Activated naive CD4-positive, alpha-beta T cell treated with anti-CD3 and anti-CD28 coated beads for 36 hours (primary cell): ENCODE data around the gene PRPH2. TPM values are rescaled to one million over a fixed set of nuclear protein-coding genes. Genes with fewer than 3 reads are reported as not detected.
A peak's percentile ranks its signal among the peaks of the same experiment; 100 is the strongest.

Experiments used
- CTCF ChIA-PET: fragments of 350-600 bp; sonication (Branson Sonifier 250); formaldehyde crosslinking; loops from one replicate; lab custom pipeline; 2021; ENCODE audit warnings: antibody characterized with exemption; lab: Charles Lee
- DNase-seq: peaks from one replicate; pipeline ENCODE4 v3.0.0-alpha.2; 2020
- H3K27ac Mint-ChIP-seq: one replicate; pipeline ENCODE4 v1.8.0; 2021; ENCODE audit warnings: mild to moderate bottlenecking, mixed read lengths
- H3K27me3 Mint-ChIP-seq: one replicate; pipeline ENCODE4 v1.8.0; 2021; ENCODE audit warnings: low read depth, mixed read lengths
- H3K36me3 Mint-ChIP-seq: one replicate; pipeline ENCODE4 v1.8.0; 2021; ENCODE audit warnings: low read depth, mixed read lengths
- H3K4me1 Mint-ChIP-seq: one replicate; pipeline ENCODE4 v1.8.0; 2021; ENCODE audit warnings: low read depth, mixed read lengths
- H3K4me3 Mint-ChIP-seq: one replicate; pipeline ENCODE4 v1.8.0; 2021; ENCODE audit warnings: mild to moderate bottlenecking, moderate library complexity, mixed read lengths
- H3K9me3 Mint-ChIP-seq: one replicate; pipeline ENCODE4 v1.8.0; 2021; ENCODE audit warnings: mixed read lengths
- intact Hi-C: fragments of 100-400 bp; cut with micrococcal nuclease; formaldehyde crosslinking; loops from one replicate; pipeline ENCODE4 v1.15.1; 2023
- total RNA-seq, 2 experiments: library from RNA; stranded (reverse); gene quantifications; one replicate each; pipeline ENCODE4 v1.2.3, GENCODE V29; 2021

The PRPH2 gene
- total RNA-seq, 2 experiments from 2014 or later = not detected

DNA sequence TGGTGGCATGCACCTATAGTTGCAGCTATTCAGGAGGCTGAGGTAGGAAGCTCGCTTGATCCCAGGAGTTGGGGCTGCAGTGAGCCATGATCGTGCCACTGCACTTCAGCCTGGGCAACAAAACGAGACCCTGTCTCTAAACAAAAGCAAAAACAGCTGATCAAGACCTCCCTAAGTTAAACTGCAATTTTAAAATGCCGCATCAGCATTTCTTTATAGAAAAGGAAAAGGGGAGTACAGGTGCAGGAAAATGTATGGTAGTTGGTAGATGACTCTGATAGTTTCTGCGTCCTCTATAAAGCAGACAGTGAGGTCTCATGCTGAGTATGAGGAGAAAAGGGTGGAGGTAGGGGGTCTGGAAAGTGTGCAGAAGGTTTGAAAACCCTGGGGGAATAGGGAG lies 32.4 kb upstream of the PRPH2 start:
- H3K27me3 Mint-ChIP-seq = no peaks in the 10 kb centered on the region
- H3K27ac Mint-ChIP-seq = no peak overlapping the region
- H3K4me3 Mint-ChIP-seq = no peak overlapping the region
- CTCF ChIA-PET = interaction anchor here (1.4 kb wide), 1 partner anchor 28 kb away, joined by 5 read pairs; no protein-coding TSS in a partner anchor
- no peak for DNase-seq
- peaks cover 6% of the 10 kb centered on the region for H3K4me1 Mint-ChIP-seq
- H3K36me3 Mint-ChIP-seq = peaks cover 3% of the 10 kb centered on the region
- H3K9me3 Mint-ChIP-seq = no peaks in the 10 kb centered on the region
- intact Hi-C loops = no loop called here

DNA sequence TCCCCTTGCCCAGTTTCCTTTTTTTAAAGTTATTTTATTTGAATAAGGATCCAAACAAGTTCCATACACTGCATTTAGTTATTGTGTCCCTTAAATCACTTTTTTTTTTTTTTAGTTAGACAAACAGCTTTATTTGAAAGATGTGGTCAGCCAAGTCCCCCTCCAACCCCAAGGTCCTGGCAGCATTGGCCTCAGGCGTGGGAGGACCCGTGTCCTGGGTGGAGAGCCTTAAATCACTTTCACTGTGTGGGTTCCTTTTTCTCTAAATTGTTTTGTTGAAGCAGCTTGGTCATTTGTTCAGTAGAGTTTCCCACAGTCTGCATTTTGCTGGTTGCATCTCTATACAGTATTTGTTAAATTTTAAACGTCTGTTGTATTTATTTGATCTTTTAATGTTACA lies 28.7 kb upstream of the PRPH2 start:
- H3K27me3 Mint-ChIP-seq = no peaks in the 10 kb centered on the region
- CTCF ChIA-PET = no interaction called here
- intact Hi-C loops = no loop called here
- H3K9me3 Mint-ChIP-seq = no peaks in the 10 kb centered on the region
- no peak overlapping the region for H3K27ac Mint-ChIP-seq
- no peak overlapping the region for H3K4me3 Mint-ChIP-seq
- peaks cover 18% of the 10 kb centered on the region for H3K4me1 Mint-ChIP-seq
- DNase-seq = no peak
- peaks cover 3% of the 10 kb centered on the region for H3K36me3 Mint-ChIP-seq

DNA sequence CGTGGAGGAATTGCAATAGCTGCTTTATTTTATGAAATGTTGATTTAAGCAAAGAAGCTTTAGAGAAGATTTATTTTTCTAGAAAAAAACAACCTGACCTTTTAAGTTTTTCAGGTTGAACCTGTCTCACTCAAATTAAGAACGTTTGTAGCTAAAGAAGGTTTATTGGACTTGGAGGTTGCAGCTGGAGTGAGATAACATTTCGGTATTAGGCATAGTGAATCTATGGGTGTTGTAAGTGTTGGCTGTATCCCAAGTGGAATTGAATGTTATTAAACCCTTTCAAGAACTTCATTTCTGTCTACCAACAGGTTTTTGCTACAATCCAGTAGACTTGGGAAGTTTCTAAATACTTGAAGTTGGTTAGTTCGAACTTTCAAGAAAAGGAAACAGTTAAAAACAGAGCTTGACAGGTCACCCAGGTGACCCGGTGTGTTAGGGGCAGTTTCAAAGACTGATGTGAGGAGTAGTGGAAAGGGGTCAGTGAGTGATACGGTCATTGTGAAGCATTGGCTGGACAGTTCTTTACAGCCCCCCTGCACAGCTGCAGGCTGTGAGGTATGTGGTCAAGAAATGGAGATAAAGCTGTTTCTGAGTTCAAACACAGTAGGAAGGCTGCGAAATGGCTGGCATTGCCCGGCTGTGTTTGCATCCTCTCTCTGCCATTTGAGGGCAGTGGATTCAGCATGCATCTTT lies 26.0 kb upstream of the PRPH2 start:
- Mint-ChIP-seq H3K27me3 (no peaks in the 10 kb centered on the region), H3K27ac (no peak overlapping the region), H3K4me3 (peak overlapping the region; percentile 100), H3K36me3 (peaks cover 15% of the 10 kb centered on the region), H3K4me1 (peaks cover 29% of the 10 kb centered on the region), H3K9me3 (peaks cover 2% of the 10 kb centered on the region)
- CTCF ChIA-PET = interaction anchor here (0.6 to 1.7 kb wide), 3 partner anchors 22 to 163 kb away, joined by 3 to 7 read pairs (median 4); no protein-coding TSS in a partner anchor
- intact Hi-C loops = loop anchor here (10.0 kb wide), 1 partner anchor 964 kb away; the partner anchor contains the start of genes PRICKLE4 and TOMM6
- no peak for DNase-seq

DNA sequence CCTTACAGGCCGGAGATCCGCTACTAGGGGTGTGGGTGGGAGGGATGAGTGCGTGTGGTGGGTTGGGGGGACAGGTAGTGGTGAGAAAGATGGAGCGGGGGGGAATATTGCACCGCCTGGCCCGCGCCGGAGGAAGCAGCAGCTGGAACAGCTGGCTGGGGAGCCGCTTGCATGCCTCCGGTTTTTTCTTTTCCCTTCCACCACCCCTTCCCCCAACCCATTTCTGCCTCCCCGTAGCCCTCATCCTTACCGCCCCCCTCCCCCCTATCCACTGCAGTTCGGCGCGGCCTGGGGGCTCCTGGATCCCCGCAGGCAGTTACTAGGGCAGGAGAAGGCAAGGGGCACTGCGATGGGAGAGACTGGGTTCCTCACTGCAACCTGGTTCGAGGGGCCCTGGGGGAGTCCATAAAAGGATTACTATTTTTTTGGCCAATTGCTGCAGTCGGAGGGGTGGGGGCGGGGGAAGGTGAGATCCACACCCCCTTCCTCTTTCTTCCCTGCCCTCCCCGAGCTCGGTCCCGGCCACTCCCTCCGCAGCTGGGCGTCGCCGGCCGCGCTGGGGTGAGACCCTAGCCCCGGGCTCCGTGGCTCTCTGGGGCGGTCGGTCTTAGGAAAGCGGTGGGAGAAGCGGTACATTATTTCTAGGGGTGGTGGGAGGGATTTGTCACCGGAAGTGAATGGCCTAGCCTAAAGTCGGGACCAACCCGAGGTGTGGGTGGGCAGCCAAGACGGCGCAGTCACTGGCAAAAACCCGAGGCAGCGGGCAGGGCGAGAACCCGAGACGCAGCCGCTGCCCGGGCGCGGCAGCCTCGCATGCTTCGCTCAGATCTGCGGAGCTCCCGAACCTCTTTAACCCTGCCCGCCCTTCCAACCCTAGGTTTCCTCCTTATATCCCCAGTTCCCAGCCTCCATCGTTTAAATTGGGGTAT lies 24.3 kb upstream of the PRPH2 start:
- H3K36me3 Mint-ChIP-seq = peaks cover 12% of the 10 kb centered on the region
- intact Hi-C loops = loop anchor here (1.0 to 10.0 kb wide), 16 partner anchors 20 to 962 kb away; partner anchors contain the start of genes BICRAL, CNPY3, KLC4 and KLHDC3

DNA sequence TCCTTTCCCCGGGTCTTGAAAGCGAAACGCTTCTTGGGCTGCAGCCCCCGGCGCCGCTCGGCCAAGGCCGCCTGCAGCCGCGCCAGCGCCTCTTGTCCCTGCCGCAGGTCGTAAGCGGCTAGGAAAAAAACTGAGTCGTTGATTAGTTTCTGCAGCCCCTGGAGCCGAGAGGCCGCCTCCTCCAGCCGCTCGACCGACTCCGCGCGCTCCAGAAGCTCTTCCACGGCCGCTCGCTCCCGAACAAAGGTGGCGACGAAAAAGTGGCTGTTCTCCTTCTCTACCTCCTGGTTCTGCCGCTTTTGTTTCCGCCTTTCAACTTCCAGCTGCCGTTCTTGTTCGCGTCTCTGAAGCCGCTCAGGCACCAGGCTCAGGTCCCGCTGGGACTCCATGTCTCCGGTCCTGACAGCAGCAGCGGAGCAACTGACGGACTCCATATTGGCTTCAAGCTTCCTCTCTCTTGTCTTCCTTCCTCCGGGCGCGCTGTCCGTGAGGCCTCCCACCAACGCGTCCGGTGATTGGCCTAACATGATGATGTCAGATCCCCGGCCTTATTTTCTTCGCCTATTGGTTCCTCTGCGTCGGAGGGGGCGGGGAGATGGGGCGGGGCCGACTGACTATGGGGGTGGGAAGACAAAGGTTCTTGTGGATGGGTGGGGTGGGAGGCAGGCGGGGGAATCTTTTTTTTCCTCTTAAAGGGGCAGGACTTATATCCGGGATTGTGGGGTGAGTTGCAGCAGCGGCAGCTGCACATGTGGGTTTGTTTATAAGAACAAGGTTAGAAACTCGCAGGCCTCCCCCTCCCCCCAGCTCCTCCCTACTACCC lies 23.5 kb upstream of the PRPH2 start, which contains the start of gene TBCC:
Gene TBCC (minus strand): TSS at position 464 of the 823 bp plus-strand sequence. CDS start 30 bp downstream, at position 434.
- intact Hi-C loops = loop anchor here (1.0 to 10.0 kb wide), 16 partner anchors 20 to 961 kb away; partner anchors contain the start of genes BICRAL, CNPY3, KLC4 and KLHDC3
- H3K4me3 Mint-ChIP-seq = peak within 1 kb of the TSS; percentile 100
- peaks cover 12% of the 10 kb centered on the region for H3K36me3 Mint-ChIP-seq
- no peaks in the 10 kb centered on the region for H3K27me3 Mint-ChIP-seq
- peaks cover 8% of the 10 kb centered on the region for H3K9me3 Mint-ChIP-seq
- H3K27ac Mint-ChIP-seq = peak within 1 kb of the TSS; percentile 99
- DNase-seq = peak; percentile 98
- H3K4me1 Mint-ChIP-seq = peaks cover 25% of the 10 kb centered on the region
- CTCF ChIA-PET = interaction anchor here (1.2 kb wide), 1 partner anchor 30 kb away, joined by 7 read pairs; no protein-coding TSS in a partner anchor

More for the DNA sequence above, 24.3 kb upstream of the PRPH2 start:
- peak; percentile 80 for DNase-seq
- CTCF ChIA-PET = interaction anchor here (1.2 kb wide), 1 partner anchor 29 kb away, joined by 7 read pairs; no protein-coding TSS in a partner anchor
- Mint-ChIP-seq H3K9me3 (peaks cover 8% of the 10 kb centered on the region), H3K4me1 (peaks cover 29% of the 10 kb centered on the region), H3K27ac (peak overlapping the region; percentile 99), H3K27me3 (no peaks in the 10 kb centered on the region), H3K4me3 (peak overlapping the region; percentile 100)

DNA sequence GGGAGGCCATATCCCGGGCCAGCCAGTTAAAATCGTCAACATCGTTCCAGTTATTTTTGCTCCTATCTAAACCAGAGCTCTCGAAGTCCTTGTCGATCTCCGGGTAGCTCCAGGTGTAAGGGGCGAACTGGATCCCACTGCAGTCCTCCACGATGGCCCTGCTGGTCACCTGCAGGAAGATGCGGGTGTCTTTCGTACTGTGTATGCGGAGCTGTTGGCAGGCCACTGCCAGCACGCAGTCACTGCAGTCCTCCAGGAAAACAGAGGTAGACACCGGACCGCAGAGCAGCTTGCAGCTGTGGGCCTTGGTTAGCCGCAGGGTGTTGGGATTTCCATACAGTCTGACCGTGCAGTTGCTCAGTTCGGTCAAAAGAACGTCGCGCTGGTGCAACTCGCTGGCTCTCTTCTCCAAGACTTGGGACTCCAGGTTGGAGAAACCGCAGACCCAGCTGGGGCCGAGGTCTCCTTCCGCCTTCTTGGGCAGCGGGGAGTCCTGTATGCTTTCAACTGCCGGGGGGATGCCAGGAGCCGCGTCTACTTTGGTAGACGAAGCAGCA lies 22.8 kb upstream of the PRPH2 start:
- peak; percentile 29 for DNase-seq
- H3K27ac Mint-ChIP-seq = peak overlapping the region; percentile 99
- peaks cover 25% of the 10 kb centered on the region for H3K4me1 Mint-ChIP-seq
- intact Hi-C loops = loop anchor here (10.0 kb wide), 1 partner anchor 960 kb away; the partner anchor contains the start of genes PRICKLE4 and TOMM6
- peaks cover 8% of the 10 kb centered on the region for H3K9me3 Mint-ChIP-seq
- peaks cover 12% of the 10 kb centered on the region for H3K36me3 Mint-ChIP-seq
- CTCF ChIA-PET = interaction anchor here (0.9 to 1.2 kb wide), 2 partner anchors 25 to 30 kb away, joined by 3 to 7 read pairs; no protein-coding TSS in a partner anchor
- H3K4me3 Mint-ChIP-seq = peak overlapping the region; percentile 100
- H3K27me3 Mint-ChIP-seq = no peaks in the 10 kb centered on the region

DNA sequence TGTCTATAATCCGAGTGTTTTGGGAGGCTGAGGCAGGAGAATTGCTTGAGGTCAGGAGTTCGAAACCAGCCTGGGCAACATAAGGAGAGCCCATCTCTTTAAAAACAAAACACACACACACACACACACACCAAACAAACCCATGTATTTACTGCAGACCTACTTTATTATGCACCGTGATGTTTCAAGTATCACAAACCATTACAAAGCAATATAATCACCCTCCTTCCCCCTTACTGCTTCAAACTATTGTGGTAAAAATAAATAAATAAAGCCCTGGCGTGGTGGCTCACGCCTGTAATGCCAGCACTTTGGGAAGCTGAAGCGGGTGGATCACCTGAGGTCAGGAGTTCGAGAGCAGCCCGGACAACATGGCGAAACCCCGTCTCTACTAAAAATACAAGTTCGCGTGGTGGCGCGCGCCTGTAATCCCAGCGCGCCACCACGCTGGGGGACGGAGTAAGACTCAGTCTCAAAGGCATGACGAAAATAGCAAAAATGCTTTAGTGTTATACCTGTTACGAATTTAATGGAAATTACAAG lies 22.0 kb upstream of the PRPH2 start:
- Mint-ChIP-seq H3K36me3 (peaks cover 12% of the 10 kb centered on the region), H3K4me1 (peaks cover 25% of the 10 kb centered on the region), H3K9me3 (peaks cover 8% of the 10 kb centered on the region), H3K27ac (no peak overlapping the region), H3K27me3 (no peaks in the 10 kb centered on the region), H3K4me3 (peak overlapping the region; percentile 100)
- no peak for DNase-seq
- intact Hi-C loops = loop anchor here (10.0 kb wide), 1 partner anchor 960 kb away; the partner anchor contains the start of genes PRICKLE4 and TOMM6
- CTCF ChIA-PET = interaction anchor here (0.9 kb wide), 1 partner anchor 26 kb away, joined by 3 read pairs; no protein-coding TSS in a partner anchor

DNA sequence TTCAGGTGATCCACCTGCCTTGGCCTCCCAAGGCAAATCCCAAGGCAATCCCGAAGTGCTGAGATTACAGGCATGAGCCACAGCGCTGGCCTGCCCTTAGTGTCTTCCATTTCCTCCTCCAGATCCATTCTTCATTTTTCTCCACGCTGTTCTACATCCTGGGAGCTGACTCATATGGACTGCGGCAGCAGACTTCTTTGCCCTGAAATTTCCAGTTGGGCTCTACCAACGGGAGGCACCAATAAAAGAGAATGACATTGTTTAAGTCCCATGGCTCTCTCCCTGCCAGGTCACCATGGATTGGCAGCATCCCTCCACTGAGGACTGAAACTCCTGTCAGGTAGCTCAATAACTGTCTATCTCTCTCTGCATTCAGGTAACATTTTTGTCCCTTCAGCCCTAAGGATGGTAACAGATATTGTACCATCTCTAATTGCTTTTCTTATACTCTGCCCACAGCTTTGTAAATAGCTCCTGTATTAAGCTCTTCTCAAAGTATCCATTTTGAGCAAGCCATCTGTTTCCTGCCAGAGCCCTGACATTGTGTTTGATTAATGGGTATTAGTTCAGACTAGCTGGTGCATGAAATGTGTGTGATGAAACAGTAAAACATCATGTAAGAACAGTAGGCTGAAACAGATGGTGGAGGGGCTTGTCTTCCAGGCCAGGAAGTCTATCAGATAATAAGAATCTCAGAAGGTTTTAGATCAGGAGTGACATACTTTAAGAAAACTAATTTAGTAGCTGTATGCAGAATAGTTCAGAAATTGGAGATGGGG lies 19.9 kb upstream of the PRPH2 start:
- CTCF ChIA-PET = interaction anchor here (0.6 to 1.0 kb wide), 6 partner anchors 15 to 210 kb away, joined by 3 to 6 read pairs (median 4); a partner anchor contains a TSS
- intact Hi-C loops = loop anchor here (10.0 kb wide), 1 partner anchor 958 kb away; the partner anchor contains the start of genes PRICKLE4 and TOMM6
- no peak overlapping the region for H3K4me3 Mint-ChIP-seq
- peaks cover 12% of the 10 kb centered on the region for H3K36me3 Mint-ChIP-seq
- no peak overlapping the region for H3K27ac Mint-ChIP-seq
- no peaks in the 10 kb centered on the region for H3K27me3 Mint-ChIP-seq
- H3K9me3 Mint-ChIP-seq = peaks cover 8% of the 10 kb centered on the region
- DNase-seq = no peak
- peaks cover 11% of the 10 kb centered on the region for H3K4me1 Mint-ChIP-seq

DNA sequence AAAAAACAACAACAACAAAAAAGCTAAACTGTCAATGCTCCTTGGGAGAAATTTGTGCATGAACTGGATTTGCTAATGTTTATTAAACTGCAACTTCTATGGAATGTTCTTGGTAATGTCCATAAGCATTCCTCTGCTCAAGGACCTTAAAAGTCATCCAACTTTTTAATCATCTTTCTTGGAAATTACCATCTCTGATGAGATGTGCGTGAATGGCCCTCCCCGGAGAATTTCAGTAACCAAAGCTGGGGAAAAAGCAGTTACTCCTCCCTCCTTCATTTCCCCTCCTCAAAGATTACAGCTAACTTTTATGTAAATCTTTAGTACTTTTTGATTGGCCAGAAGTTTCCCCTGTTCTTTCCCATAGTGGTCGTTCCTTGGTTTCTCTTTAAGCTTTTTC lies 18.3 kb upstream of the PRPH2 start:
- Mint-ChIP-seq H3K27me3 (no peaks in the 10 kb centered on the region), H3K9me3 (peaks cover 8% of the 10 kb centered on the region)
- intact Hi-C loops = loop anchor here (10.0 kb wide), 1 partner anchor 956 kb away; the partner anchor contains the start of genes PRICKLE4 and TOMM6

DNA sequence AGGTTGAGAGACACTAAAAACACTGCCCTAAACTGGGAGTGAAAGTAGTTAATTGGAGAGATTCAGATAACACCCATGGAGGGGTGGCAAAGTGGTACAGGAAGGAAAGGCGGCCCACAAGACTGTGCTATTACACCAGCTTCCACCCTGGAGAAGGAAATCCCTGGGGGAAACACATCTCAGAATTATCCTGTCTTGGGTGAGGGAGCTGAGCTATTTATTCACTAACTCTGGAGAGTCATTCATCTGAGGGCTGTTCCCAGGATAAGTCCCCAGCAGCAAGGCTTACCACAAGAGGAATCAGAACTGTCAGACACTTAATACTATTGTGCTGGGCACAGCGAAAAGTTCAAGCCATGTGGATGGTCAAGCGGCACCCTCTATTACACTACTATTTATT lies 13.6 kb upstream of the PRPH2 start:
- no peaks in the 10 kb centered on the region for H3K9me3 Mint-ChIP-seq
- H3K4me1 Mint-ChIP-seq = no peaks in the 10 kb centered on the region
- CTCF ChIA-PET = interaction anchor here (0.6 kb wide), 1 partner anchor 71 kb away, joined by 6 read pairs; no protein-coding TSS in a partner anchor
- intact Hi-C loops = no loop called here
- DNase-seq = no peak
- no peaks in the 10 kb centered on the region for H3K27me3 Mint-ChIP-seq
- H3K27ac Mint-ChIP-seq = no peak overlapping the region
- no peak overlapping the region for H3K4me3 Mint-ChIP-seq
- H3K36me3 Mint-ChIP-seq = no peaks in the 10 kb centered on the region

More for the DNA sequence above, 18.3 kb upstream of the PRPH2 start:
- H3K4me1 Mint-ChIP-seq = peaks cover 10% of the 10 kb centered on the region
- CTCF ChIA-PET = interaction anchor here (1.2 kb wide), 2 partner anchors 12 to 79 kb away, joined by 4 to 5 read pairs; no protein-coding TSS in a partner anchor
- no peak for DNase-seq
- peaks cover 10% of the 10 kb centered on the region for H3K36me3 Mint-ChIP-seq
- H3K27ac Mint-ChIP-seq = no peak overlapping the region
- H3K4me3 Mint-ChIP-seq = no peak overlapping the region
